BE2C (cell line): ENCODE data around the gene FHAD1.

ENCODE experiments used
- DNase-seq: peaks from one replicate; pipeline ENCODE4 v3.0.0-alpha.2; 2020
- H3K27me3 ChIP-seq: fragments of 250-450 bp; sonication (Bioruptor Pico); 2 replicates; pipeline ENCODE4 v1.5.1; 2020; ENCODE audit warnings: mild to moderate bottlenecking
- H3K36me3 ChIP-seq: fragments of 250-450 bp; sonication (Bioruptor Pico); 2 replicates; pipeline ENCODE4 v1.5.1; 2020; ENCODE audit warnings: mild to moderate bottlenecking
- H3K4me1 ChIP-seq: fragments of 250-450 bp; sonication (Bioruptor Pico); 2 replicates; pipeline ENCODE4 v1.5.1; 2020
- H3K4me3 ChIP-seq: 2 replicates; pipeline ENCODE4 v1.5.1; 2011; ENCODE audit warnings: low read depth, low read length
- H3K9me3 ChIP-seq: fragments of 250-450 bp; sonication (Bioruptor Pico); 2 replicates; pipeline ENCODE4 v1.5.1; 2020
- CTCF ChIP-seq: IDR thresholded peaks from 2 replicates; pipeline ENCODE4 v1.5.1; 2012; ENCODE audit warnings: mild to moderate bottlenecking, low read depth, low read length

FHAD1 gene

DNA sequence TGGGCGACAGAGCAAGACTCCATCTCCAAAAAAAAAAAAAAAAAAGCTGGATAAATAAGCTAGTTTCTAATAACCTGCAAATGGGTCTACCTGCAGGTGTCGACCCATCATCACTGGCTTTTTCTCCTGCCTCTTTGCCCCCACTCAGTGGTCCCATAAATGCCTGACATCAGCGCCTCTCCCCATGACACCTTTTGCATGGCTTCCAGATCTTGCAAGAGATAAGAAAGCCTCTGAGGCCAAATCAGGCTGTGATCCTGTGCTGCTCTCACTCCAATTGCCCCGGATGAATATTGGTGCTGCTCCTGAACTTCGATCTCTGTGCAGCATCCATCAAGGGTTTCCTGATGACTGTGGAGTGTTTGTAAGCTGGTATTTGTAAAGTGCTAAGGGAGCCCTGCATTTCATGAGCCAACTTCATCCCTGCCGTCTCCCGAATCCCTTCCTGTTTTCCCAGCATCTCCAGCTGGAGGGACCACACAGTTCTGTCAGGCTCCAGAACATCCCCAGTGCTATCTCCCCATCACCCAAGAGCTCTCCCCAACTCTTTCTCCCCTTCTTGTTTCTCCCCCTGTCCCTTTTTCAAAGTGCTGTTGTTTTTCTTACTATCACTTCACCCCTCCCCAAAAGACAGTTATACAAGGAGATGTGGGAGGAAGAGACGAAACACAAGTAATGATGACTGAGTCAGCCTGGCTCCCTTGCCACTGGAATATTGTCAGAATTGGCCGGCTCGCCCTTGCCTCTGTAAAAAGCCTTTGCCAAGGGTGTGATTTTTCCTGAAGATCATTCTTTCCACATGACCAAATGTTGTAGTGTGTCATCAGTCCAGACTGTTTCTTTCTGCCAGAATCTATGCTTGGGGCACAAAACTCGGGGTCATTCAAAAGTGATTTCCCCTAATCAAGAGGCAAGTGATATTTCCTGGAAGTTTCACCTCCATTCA is 159.9 kb downstream of the FHAD1 start:
- no peak for TF ChIP-seq CTCF
- Histone ChIP-seq H3K4me1 (no peaks in the 10 kb centered on the region; the same call in 1 of the 2 replicates), H3K9me3 (no peaks in the 10 kb centered on the region), H3K36me3 (no peaks in the 10 kb centered on the region), H3K27me3 (no peaks in the 10 kb centered on the region), H3K4me3 (no peak overlapping the region)
- no peak for DNase-seq

GRCh38 chr1:15407580-15407979 is 160.6 kb downstream of the FHAD1 start:
- no peak for DNase-seq
- H3K9me3 ChIP-seq: no peaks in the 10 kb centered on the region
- H3K4me3 ChIP-seq: no peak overlapping the region
- H3K36me3 ChIP-seq: no peaks in the 10 kb centered on the region
- no peaks in the 10 kb centered on the region for H3K27me3 ChIP-seq
- TF ChIP-seq CTCF: no peak
- no peaks in the 10 kb centered on the region; the same call in 1 of the 2 replicates for H3K4me1 ChIP-seq

DNA sequence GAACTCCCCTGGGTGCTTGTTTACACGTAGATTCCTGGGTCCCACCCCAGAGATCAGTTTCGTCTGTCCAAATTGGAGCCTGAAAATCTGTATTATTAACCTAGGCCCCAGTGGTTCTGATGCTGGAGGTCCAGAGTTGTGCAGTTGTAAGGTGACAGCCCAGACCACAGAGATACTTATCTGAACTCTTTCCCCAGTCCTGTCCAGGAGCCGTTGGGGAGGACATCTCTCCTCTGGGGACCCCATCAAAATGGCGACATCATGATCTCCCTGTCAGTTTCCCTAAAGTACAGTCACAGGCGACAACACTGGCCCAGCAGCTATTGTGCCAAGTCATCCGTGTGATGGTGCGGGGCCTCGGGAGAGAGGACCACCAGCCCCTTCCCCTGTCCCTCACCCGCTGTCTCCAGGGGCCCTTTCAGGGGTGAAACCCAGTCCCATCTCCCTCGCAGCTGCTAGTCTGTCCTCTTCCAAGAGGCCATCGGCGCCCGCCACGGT is 161.9 kb downstream of the FHAD1 start:
- H3K4me3 ChIP-seq: peak overlapping the region; percentile 64
- TF ChIP-seq CTCF: no peak
- DNase-seq: no peak
- H3K4me1 ChIP-seq: no peaks in the 10 kb centered on the region; the same call in 1 of the 2 replicates
- H3K27me3 ChIP-seq: no peaks in the 10 kb centered on the region
- H3K36me3 ChIP-seq: no peaks in the 10 kb centered on the region
- no peaks in the 10 kb centered on the region for H3K9me3 ChIP-seq

DNA sequence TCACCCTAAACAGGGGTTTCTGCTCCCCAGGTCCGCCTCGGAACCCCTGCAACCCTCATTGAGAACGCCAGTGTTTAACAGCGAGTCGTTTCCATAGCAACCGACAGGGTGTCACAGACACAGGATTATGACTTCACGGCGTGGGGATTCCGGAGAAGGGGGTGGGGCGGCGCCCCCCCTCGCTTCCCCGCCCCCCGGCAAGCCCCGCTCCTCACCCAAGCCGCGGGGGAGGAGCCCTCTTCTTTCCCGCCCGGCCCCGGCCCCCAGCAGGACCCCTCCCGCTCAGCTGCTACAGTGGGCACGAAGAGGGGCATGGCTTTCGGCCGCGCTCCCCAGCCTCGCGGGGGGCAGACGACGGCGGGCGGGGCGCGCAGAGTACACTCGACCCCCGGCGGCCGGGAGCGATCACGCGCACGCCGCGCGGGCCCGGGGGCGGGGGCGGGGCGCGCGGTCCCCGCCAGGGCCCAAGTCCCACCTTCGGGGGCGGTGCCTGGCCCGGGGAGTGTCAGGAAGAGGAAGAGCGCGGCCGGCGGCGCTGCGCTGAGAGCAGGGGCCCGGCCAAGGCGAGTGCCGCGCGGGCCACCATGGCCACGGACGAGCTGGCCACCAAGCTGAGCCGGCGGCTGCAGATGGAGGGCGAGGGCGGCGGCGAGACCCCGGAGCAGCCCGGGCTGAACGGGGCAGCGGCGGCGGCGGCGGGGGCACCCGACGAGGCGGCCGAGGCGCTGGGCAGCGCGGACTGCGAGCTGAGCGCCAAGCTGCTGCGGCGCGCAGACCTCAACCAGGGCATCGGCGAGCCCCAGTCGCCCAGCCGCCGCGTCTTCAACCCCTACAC is 162.6 kb downstream of the FHAD1 start, which contains the start of gene EFHD2:
Gene EFHD2, plus strand, starts transcription at position 501 of the 835 bp plus-strand sequence. Its CDS starts 84 bp downstream, at position 585.
- no peak for TF ChIP-seq CTCF
- peak; percentile 85 for DNase-seq
- peak within 1 kb of the TSS; percentile 64 for H3K4me3 ChIP-seq
- no peaks in the 10 kb centered on the region for H3K9me3 ChIP-seq
- no peaks in the 10 kb centered on the region for H3K27me3 ChIP-seq
- no peaks in the 10 kb centered on the region; the same call in 1 of the 2 replicates for H3K4me1 ChIP-seq
- H3K36me3 ChIP-seq: no peaks in the 10 kb centered on the region

DNA sequence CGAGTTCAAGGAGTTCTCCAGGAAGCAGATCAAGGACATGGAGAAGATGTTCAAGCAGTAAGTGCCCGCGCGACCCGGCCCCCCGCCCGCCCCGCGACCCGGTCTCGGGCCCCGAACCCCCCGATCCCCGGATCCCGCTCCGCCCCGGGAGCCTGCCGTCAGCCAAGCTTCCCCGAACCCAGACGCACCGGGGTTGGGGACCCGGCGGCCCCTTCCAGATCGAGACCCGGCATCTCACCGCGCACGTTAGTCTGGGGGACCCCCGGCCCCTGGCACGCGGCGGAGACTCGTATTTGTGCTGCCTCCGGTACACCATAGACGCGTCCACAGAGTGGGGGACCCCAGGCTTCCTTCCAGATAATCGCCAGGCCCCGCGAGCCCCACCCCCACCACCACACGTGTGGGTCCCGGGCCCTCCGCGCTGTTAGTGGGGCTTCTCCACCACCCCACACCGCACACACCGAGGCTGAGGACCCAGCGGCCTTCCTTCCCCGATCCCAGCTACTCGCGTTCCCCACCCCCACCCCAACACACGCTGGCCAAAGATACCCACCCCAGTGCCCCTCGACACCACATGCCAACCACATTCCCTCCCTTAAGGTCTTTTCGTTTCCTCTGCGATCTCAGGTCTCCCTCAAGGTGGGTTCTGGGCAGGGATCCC is 163.3 kb downstream of the FHAD1 start:
- peak overlapping the region; percentile 64 for H3K4me3 ChIP-seq
- DNase-seq: no peak
- H3K36me3 ChIP-seq: no peaks in the 10 kb centered on the region
- TF ChIP-seq CTCF: no peak
- H3K27me3 ChIP-seq: no peaks in the 10 kb centered on the region
- H3K4me1 ChIP-seq: no peaks in the 10 kb centered on the region; the same call in 1 of the 2 replicates
- H3K9me3 ChIP-seq: no peaks in the 10 kb centered on the region
